Dermis blood vessel endothelial cell (primary cell): ENCODE results near the gene BCL7A. TPM values are rescaled to one million over a fixed set of nuclear protein-coding genes. Genes with fewer than 3 reads are reported as not detected.
A peak's percentile ranks its signal among the peaks of the same experiment; 100 is the strongest.
"Not testable (repeated sequence)": the region's sequence is repeated elsewhere in the genome, so short reads cannot be mapped to it uniquely, and the experiment has no call there.

Experiments used
- DNase-seq: peaks from one replicate; pipeline ENCODE4 v3.0.0; 2010
- total RNA-seq: library from RNA; depleted of rRNA; stranded (reverse); fragments of >200 nt; gene quantifications from 2 replicates; pipeline ENCODE4 v1.2.3, GENCODE V29; 2014

Gene BCL7A
- total RNA-seq, 1 donor from 2014 or later: 6.8 TPM

- DNase-seq: not testable (repeated sequence)
These were observed 34.7 kb downstream of the BCL7A start for GRCh38 chr12:122056406-122056805.

- DNase-seq: no peak
These were observed 35.5 kb downstream of the BCL7A start for GRCh38 chr12:122057007-122057735.

- DNase-seq: no peak
These were observed 36.1 kb downstream of the BCL7A start for GRCh38 chr12:122057769-122058168.

- DNase-seq: peak; percentile 13
These were observed 37.0 kb downstream of the BCL7A start for GRCh38 chr12:122058549-122059149.

GRCh38 chr12:122059203-122059960 lies 37.7 kb downstream of the BCL7A start:
- no peak for DNase-seq

- no peak for DNase-seq
These were observed 38.4 kb downstream of the BCL7A start for GRCh38 chr12:122060081-122060501.

- DNase-seq: no peak
These were observed 39.6 kb downstream of the BCL7A start for GRCh38 chr12:122061253-122061652.

GRCh38 chr12:122062832-122063693 lies 41.4 kb downstream of the BCL7A start:
- DNase-seq: peak; percentile 63

- no peak for DNase-seq
These were observed 42.0 kb downstream of the BCL7A start for GRCh38 chr12:122063694-122064024.

- DNase-seq: peak; percentile 88
These were observed 42.5 kb downstream of the BCL7A start for GRCh38 chr12:122064025-122064777.

GRCh38 chr12:122064780-122065588 lies 43.3 kb downstream of the BCL7A start:
- peak; percentile 68 for DNase-seq

- no peak for DNase-seq
These were observed 45.9 kb downstream of the BCL7A start for GRCh38 chr12:122067548-122067947.

- peak; percentile 71 for DNase-seq
These were observed 46.3 kb downstream of the BCL7A start for GRCh38 chr12:122067966-122068365.

- DNase-seq: peak; percentile 72
These were observed 50.6 kb downstream of the BCL7A start for GRCh38 chr12:122072031-122072970.

GRCh38 chr12:122073815-122074214 lies 52.1 kb downstream of the BCL7A start:
- DNase-seq: no peak

- no peak for DNase-seq
These were observed 55.2 kb downstream of the BCL7A start for GRCh38 chr12:122076743-122077495.

- DNase-seq: peak; percentile 94
These were observed 56.7 kb downstream of the BCL7A start, which contains the start of gene MLXIP for GRCh38 chr12:122078141-122079032. Gene MLXIP, plus strand, starts transcription at chr12:122078756. Its CDS starts 98 bp downstream, at chr12:122078854.

GRCh38 chr12:122079033-122079531 lies 57.4 kb downstream of the BCL7A start:
- peak; percentile 45 for DNase-seq
